Stimulated activated naive CD8-positive, alpha-beta T cell treated with anti-CD3 and anti-CD28 coated beads, Interleukin-15, Interleukin-2, amounts not matched to agents 100 ng/mL and 50 ng/mL, for 24 hours (primary cell): ENCODE results near the gene GID8.

Source experiments
- H3K27ac Mint-ChIP-seq: one replicate; pipeline ENCODE4 v1.8.0; 2021; ENCODE audit warnings: mild to moderate bottlenecking, mixed read lengths
- H3K27me3 Mint-ChIP-seq: one replicate; pipeline ENCODE4 v1.8.0; 2021; ENCODE audit warnings: mixed read lengths
- H3K36me3 Mint-ChIP-seq: one replicate; pipeline ENCODE4 v1.8.0; 2021; ENCODE audit warnings: low read depth, mixed read lengths
- H3K4me1 Mint-ChIP-seq: one replicate; pipeline ENCODE4 v1.8.0; 2021; ENCODE audit warnings: low read depth, mixed read lengths
- H3K4me3 Mint-ChIP-seq: one replicate; pipeline ENCODE4 v1.8.0; 2021; ENCODE audit warnings: mild to moderate bottlenecking, mixed read lengths
- H3K9me3 Mint-ChIP-seq: one replicate; pipeline ENCODE4 v1.8.0; 2021; ENCODE audit warnings: mixed read lengths

The GID8 gene

DNA sequence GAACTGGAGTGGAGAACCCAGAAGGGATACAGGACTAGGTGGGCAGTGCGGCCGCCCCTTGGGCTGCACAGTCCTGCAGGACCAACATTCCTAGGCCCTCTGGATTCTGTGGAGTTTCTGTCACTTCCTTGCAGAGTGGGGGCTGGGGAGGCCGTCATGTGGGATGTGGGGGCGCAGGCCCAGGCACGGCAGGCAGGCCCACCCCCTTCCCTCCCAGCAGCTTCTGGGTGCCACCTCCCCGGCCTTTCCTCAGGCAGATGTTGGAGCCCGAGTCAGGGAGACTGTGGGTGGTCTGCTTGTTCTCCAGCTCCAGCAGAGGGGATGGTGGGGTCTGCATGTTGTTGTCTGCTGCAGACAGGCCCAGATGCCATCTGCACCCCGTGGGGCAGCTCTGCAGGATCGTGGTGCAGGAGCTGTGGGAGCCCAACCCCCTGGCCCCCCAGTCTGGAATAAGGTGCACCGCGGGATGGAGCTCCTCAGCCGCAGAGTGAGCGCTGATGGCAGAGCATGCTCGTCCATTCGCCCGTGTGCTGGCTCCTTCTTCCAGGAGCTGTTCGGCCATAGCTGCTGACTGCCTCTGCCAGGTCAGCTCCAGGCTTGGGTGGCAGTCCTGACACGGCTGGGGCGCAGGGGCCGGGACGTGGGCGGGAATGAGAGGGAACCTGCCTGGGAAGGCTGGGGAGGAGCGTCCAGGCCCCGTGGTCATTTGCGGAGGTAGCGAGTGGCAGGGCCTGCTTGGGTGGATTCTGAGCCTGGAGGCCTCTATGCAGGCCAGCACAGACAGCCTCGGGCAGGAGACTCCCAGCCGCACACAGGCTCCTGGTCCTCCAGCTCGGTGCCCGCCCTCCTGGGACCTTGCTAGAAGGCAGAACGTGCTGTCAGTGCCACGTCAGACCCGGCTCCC is 32.6 kb downstream of the GID8 start:
- Mint-ChIP-seq H3K27ac (no peak overlapping the region), H3K4me1 (peaks cover 12% of the 10 kb centered on the region), H3K36me3 (peaks cover 3% of the 10 kb centered on the region), H3K4me3 (no peak overlapping the region), H3K9me3 (no peaks in the 10 kb centered on the region), H3K27me3 (peaks cover 29% of the 10 kb centered on the region)

DNA sequence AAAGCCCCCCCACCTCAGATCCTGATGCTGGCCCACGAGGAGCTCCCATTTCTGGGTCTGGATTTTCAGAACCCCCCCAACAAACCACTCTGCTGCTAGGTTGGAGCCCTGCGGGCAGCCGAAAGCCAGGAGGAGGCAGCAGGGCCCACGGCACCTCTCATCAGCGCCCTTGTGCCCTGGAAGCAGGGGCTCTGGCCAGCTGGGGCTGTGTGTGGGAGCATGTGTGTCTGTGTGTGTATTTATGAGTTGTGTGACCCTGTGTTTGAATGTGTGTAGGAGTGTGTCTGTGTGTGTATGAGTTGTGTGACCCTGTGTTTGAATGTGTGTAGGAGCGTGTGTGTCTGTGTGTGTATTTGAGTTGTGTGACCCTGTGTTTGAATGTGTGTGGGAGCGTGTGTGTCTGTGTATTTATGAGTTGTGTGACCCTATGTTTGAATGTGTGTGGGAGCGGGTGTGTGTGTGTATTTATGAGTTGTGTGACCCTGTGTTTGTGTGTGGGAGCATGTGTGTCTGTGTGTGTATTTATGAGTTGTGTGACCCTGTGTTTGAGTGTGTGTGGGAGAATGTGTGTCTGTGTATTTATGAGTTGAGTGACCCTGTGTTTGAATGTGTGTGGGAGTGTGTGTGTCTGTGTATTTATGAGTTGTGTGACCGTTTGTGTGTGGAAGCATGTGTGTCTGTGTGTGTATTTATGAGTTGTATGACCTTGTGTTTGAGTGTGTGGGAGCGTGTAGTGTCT is 33.4 kb downstream of the GID8 start:
- Mint-ChIP-seq H3K4me1 (peaks cover 13% of the 10 kb centered on the region), H3K27ac (peak overlapping the region; percentile 32), H3K4me3 (no peak overlapping the region), H3K9me3 (no peaks in the 10 kb centered on the region), H3K27me3 (peaks cover 32% of the 10 kb centered on the region), H3K36me3 (no peaks in the 10 kb centered on the region)

DNA sequence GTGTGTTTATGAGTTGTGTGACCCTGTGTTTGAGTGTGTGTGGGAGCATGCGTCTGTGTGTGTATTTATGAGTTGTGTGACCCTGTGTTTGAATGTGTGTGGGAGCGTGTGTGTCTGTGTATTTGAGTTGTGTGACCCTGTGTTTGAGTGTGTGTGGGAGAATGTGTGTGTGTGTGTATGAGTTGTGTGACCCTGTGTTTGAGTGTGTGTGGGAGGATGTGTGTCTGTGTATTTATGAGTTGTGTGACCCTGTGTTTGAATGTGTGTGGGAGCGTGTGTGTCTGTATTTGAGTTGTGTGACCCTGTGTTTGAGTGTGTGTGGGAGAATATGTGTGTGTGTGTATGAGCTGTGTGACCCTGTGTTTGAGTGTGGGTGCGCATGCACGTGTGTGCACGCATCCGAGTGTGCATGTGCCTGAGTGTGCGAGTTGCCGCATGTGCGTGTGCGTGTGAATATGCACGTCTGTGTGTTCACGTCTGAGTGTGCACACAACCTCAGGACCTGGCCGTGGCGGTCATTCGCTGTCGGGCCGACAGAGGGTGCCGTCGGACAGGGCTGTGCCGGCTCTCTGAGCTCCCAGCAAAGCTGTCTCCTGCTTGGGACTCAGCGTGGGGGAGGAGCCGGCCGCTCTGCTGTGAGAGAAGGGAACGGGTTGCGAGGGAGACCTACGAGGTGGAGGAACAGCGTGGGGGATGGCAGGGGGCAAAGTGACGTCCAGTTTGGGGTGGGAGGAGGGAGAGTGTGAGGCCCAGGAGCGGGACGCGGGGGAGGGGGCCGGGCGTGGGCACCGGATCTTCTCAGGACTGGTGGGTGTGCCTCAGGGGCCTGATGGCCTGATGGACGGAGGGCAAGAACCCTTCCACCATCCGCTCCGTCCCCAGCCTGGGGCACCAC is 34.2 kb downstream of the GID8 start:
- H3K4me3 Mint-ChIP-seq = peak overlapping the region; percentile 53
- no peaks in the 10 kb centered on the region for H3K9me3 Mint-ChIP-seq
- peak overlapping the region; percentile 32 for H3K27ac Mint-ChIP-seq
- H3K36me3 Mint-ChIP-seq = no peaks in the 10 kb centered on the region
- H3K4me1 Mint-ChIP-seq = peaks cover 18% of the 10 kb centered on the region
- peaks cover 37% of the 10 kb centered on the region for H3K27me3 Mint-ChIP-seq

DNA sequence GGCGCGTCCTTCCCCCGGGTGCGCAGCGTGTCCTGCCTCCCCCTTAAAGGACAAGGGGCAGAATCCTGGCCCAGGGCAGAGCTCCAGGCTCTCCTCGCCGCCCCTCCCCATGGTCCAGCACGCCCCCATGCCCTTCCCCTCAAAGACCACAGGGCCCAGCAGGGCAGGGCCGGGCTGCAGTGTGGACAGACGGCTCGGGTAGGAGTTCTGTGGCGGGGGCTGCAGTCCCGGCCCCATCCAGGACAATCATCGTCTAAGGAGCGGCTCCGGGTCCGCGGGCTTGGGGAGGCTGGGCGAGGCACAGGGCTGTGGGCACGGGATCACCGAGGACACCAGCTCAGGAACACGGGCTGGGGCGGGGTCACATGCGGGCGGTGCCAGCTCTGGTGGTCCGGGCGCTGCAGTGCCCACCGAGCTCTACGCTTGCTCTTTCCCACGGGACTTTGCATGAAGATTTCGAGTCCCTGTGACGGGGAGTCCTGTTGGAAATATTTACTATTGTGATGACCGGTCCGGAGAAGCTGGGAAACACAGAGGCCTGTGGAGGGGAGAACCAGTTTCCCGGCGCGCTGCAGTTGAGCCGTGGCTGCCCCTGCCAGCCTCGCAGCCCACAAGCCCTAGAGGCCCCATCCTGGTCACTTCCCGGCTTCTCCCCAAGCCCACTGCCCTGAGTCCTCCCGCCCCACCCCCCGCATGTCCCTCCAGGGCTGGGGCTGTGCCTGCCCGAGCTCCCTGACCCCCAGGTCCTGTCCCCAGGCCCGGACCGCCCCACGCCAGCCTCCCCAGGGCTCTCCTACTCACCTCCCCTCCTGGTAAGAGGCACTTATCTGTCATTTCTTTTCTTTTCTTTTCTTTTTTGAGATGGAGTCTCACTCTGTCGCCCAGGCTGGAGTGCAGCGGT is 35.1 kb downstream of the GID8 start:
- H3K4me3 Mint-ChIP-seq = no peak overlapping the region
- no peak overlapping the region for H3K27ac Mint-ChIP-seq
- H3K27me3 Mint-ChIP-seq = peaks cover 37% of the 10 kb centered on the region
- no peaks in the 10 kb centered on the region for H3K36me3 Mint-ChIP-seq
- H3K9me3 Mint-ChIP-seq = no peaks in the 10 kb centered on the region
- H3K4me1 Mint-ChIP-seq = peaks cover 27% of the 10 kb centered on the region

DNA sequence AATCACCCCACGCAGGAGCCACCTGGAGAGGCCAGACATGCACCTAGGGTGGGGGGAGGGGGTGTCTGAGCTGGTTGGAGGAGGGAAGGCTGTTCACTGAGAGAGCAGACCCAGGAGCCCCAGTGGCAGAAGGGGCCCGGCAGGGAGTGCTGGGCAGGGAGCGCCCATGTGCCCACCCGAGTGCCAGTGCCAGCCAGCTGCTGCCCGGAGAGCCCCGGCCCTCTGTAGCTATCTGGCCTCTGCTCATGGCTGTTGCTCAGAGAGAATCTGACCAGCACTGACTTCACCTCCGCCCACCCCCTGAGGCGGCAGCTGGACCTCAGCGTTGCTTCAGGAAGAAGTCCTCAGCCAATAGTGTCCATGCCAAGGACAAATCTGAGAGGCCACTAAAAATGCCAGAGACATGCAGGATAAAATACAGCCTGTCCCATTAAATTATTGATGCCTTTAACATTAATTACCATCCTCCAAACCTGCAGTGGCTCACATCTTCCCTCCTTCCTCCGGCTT is 37.4 kb downstream of the GID8 start:
- Mint-ChIP-seq H3K9me3 (no peaks in the 10 kb centered on the region), H3K4me3 (no peak overlapping the region), H3K36me3 (no peaks in the 10 kb centered on the region), H3K27me3 (peaks cover 52% of the 10 kb centered on the region), H3K4me1 (peaks cover 37% of the 10 kb centered on the region), H3K27ac (no peak overlapping the region)

DNA sequence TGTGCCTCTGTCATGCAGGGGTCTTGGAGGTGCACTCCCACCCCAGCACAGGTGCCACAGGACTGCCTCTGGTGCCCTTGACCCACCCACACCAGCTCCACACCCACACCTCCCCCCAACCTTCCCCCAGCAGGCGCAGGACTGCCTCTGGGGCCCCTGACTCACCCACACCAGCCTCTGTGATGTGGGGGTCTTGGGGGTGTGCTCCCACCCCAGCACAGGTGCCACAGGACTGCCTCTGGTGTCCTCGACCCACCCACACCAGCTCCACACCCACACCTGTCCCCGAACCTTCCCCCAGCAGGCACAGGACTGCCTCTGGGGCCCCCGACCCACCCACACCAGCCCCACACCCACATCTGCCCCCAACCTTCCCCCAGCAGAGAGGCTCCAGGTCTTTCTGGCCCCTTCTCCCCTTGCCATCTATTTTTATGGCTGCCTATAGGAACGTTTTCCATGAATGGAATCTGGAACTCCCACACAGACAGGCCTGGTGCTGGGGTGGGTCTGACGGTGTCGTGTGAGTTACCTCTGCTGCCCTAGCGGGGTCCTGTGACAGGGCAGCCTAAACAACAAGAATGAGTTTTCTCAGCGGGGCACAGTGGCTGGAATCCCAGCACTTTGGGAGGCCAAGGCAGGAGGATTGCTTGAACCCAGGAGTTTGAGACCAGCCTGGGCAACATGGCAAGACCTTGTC is 38.0 kb downstream of the GID8 start:
- H3K36me3 Mint-ChIP-seq = no peaks in the 10 kb centered on the region
- peaks cover 55% of the 10 kb centered on the region for H3K27me3 Mint-ChIP-seq

DNA sequence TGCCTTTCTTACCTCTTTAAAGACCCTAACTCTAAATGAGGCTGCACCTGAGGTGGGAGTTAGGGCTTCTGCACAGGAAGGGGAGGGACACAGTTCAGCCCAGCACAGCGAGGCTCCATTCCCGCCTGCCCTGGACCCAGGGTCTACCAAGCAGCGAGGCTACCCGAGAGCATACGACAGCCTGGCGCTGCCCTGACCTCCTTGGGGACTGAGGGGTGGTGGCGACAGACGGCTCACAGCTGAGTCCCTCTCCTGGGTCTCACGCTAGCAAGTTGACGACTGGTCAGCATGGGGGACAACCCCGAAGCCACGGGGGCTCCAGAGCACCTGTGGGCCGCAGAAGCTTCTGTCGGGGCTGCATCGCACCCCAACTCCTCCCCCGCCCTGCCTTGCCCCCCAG is 38.9 kb downstream of the GID8 start:
- Mint-ChIP-seq H3K4me3 (no peak overlapping the region), H3K27ac (no peak overlapping the region), H3K9me3 (no peaks in the 10 kb centered on the region), H3K27me3 (peaks cover 51% of the 10 kb centered on the region), H3K36me3 (no peaks in the 10 kb centered on the region), H3K4me1 (peaks cover 47% of the 10 kb centered on the region)

More for the DNA sequence above, 38.0 kb downstream of the GID8 start:
- Mint-ChIP-seq H3K27ac (no peak overlapping the region), H3K9me3 (no peaks in the 10 kb centered on the region), H3K4me1 (peaks cover 44% of the 10 kb centered on the region), H3K4me3 (no peak overlapping the region)

DNA sequence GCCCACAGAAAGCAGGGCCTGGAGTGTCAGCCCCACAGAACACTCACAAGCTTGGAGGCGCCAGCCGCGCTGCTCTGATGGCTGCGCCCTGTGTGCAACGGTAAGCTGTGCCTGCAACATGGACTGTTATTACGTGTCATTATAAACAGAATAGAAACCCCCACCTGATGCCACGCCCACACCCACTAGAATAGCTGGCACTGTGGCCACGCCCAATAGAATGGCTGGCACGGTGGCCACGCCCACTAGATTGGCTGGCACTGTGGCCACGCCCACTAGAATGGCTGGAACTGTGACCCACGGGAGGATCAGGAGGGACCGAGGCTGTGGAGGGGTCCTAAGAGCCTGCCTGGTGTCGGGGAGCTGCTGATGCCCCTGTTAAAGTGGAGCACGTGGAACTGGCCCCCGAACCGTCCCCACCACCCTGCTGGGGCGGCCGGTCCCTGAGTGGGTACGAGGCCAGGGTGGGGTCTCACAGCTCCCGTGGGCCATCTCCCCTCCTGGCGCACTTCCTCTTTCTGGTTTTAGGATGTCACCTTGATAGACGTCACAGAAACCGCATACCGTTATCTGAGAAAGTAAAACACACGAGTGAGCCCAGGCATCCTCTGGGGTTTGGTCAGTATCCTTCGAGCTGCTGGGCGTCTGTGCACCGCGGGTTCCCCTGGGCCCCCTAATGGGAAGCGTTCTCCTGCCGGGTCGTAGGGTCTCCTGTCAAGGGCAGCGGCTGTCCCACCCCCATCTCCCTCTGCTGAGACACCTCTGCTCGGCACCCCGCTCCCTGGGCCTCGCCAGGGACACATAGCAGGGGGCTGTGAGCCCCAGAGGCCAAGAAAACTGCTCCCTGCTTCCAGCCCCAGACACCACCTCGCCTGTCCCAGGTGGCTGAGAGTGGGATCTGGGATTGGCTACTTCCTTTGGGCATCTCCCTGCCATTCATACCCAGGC is 39.9 kb downstream of the GID8 start:
- Mint-ChIP-seq H3K9me3 (no peaks in the 10 kb centered on the region), H3K36me3 (no peaks in the 10 kb centered on the region), H3K27ac (no peak overlapping the region), H3K4me1 (peaks cover 44% of the 10 kb centered on the region), H3K4me3 (peak overlapping the region; percentile 37), H3K27me3 (peaks cover 44% of the 10 kb centered on the region)

DNA sequence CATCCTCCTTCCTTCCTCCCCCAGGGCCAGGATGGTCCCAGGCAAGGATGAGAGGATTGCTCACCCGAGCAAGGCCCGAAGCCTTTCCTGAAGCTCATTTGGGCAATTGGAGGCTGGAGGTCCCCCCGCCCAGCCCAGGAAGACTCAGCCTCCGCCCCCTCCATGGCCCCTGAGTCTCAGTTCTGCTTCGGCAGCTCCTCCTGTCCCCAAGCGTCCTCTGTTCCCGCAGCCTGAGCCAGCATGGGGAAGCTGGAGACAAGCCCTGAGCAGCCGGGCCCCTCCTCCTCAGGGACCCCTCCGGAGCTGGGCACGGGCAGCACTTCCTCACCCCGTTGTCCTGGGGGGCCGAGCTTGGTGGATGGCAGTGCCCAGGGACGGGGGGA is 40.6 kb downstream of the GID8 start:
- H3K27ac Mint-ChIP-seq = no peak overlapping the region
- no peak overlapping the region for H3K4me3 Mint-ChIP-seq
- H3K9me3 Mint-ChIP-seq = no peaks in the 10 kb centered on the region
- H3K36me3 Mint-ChIP-seq = no peaks in the 10 kb centered on the region
- H3K27me3 Mint-ChIP-seq = peaks cover 42% of the 10 kb centered on the region
- peaks cover 44% of the 10 kb centered on the region for H3K4me1 Mint-ChIP-seq

DNA sequence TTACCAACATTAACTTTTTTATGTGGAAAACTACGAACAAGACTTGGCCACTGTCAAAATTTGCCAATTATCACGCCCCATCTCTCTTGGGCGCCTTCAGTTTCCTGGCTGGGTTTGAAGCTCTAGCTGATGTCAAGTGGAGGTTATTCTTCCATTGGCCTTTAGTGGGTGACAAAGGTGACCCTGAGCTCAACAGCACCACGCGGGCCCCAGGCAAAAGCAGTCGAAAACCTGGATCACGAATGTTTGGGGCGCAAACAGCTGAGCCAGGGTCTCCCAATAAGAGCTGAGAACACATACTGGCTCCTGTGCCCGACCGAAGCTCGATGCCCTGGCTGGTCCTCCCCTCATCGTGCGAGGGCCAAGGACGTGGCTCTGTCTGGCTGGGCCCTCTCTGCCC is 41.4 kb downstream of the GID8 start:
- no peaks in the 10 kb centered on the region for H3K9me3 Mint-ChIP-seq
- H3K4me3 Mint-ChIP-seq = no peak overlapping the region
- peaks cover 44% of the 10 kb centered on the region for H3K4me1 Mint-ChIP-seq
- no peak overlapping the region for H3K27ac Mint-ChIP-seq
- no peaks in the 10 kb centered on the region for H3K36me3 Mint-ChIP-seq
- peaks cover 36% of the 10 kb centered on the region for H3K27me3 Mint-ChIP-seq

DNA sequence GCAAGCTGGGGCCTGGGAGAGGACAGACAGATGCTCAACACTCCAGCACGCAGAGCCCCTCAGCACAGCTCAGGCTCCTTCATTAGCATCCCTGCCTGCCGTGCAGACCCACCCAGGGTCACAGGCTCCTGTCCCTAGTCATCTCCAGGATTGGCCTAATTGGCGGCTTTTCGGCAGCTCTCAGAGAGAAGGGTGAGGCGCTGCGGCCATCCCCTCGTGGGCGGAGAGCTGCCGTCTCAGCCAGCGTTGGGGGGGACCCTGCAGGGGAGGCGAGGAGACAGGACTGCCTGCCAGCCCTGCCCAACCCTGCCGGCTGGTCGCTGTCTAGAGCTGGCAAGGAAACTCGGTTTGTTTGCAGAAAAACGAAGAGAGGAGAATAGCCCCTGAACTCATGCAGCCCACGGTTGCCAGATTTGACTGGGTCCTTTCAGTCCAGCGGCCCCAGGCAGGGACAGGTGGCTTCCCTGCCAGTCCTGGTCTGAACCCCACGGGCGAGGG is 42.0 kb downstream of the GID8 start:
- Mint-ChIP-seq H3K27me3 (peaks cover 30% of the 10 kb centered on the region), H3K9me3 (no peaks in the 10 kb centered on the region), H3K36me3 (no peaks in the 10 kb centered on the region), H3K27ac (no peak overlapping the region), H3K4me3 (no peak overlapping the region), H3K4me1 (peaks cover 44% of the 10 kb centered on the region)

DNA sequence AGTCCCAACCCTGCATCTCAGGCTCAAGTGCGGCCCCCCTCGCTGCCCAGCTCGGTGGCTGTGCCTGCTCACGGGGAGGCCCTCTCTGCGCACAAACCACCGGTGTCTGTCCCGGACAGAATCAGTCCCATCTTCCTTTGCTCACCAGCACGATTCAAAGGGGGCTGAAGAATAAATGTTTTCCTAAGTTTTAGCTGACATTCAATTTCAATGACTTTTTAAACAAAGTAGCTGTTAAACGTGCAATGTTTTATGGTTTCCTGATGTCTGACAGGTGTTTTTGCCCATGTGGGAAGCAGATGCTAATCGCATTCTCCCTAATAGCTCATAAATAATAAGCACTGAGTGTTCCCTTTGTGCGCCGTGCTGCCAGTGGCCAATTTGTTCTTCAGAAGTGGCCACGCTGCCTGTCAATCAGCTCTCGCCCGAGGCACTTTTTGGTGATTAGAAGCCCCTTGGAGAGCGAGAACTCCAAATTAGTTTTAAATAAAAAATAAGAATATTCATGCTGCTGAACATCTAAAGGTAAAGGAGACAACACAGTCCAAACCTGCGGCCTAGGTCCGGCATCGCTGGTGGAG is 42.5 kb downstream of the GID8 start:
- H3K27me3 Mint-ChIP-seq = peaks cover 29% of the 10 kb centered on the region
- no peak overlapping the region for H3K27ac Mint-ChIP-seq
- H3K9me3 Mint-ChIP-seq = no peaks in the 10 kb centered on the region
- peaks cover 44% of the 10 kb centered on the region for H3K4me1 Mint-ChIP-seq
- H3K4me3 Mint-ChIP-seq = no peak overlapping the region
- H3K36me3 Mint-ChIP-seq = no peaks in the 10 kb centered on the region
